ENCODE data around the gene LAPTM4A.

The LAPTM4A gene

GRCh38 chr2:20051532-20052228, at the start of gene LAPTM4A:
TSS of gene LAPTM4A (minus strand) at chr2:20051628. CDS start at chr2:20051520, 108 bp downstream.
- Histone ChIP-seq H3K9me3 (ENCODE audit: severe bottlenecking) (no peaks in the 10 kb centered on the region), H3K27me3 (ENCODE audit: insufficient read depth, low read depth, severe bottlenecking) (no peaks in the 10 kb centered on the region), H3K4me3 (ENCODE audit: low read depth, low read length) (peak within 1 kb of the TSS; percentile 98), H3K36me3 (no peaks in the 10 kb centered on the region; the same call in none of the 2 replicates), H3K27ac (peak within 1 kb of the TSS; percentile 98)
- TF ChIP-seq CTCF (IDR thresholded peaks at IDR 0.05; ENCODE audit: low read depth, low read length): 0 out of 2 replicates have a peak, but pooled peaks have one; percentile 4
- DNase-seq: peak; percentile 100

- Histone ChIP-seq H3K27me3 (ENCODE audit: insufficient read depth, low read depth, severe bottlenecking) (no peaks in the 10 kb centered on the region), H3K4me3 (ENCODE audit: low read depth, low read length) (no peak overlapping the region), H3K9me3 (ENCODE audit: severe bottlenecking) (no peaks in the 10 kb centered on the region), H3K36me3 (no peaks in the 10 kb centered on the region), H3K27ac (no peak overlapping the region)
- no peak for DNase-seq
- no peak for TF ChIP-seq CTCF (IDR thresholded peaks at IDR 0.05; ENCODE audit: low read depth, low read length)
Measured at GRCh38 chr2:20100711-20101110, 49.3 kb upstream of the LAPTM4A start.

GRCh38 chr2:20099780-20100179, 48.4 kb upstream of the LAPTM4A start:
- H3K27me3 ChIP-seq (ENCODE audit: insufficient read depth, low read depth, severe bottlenecking): no peaks in the 10 kb centered on the region
- DNase-seq: no peak
- no peak overlapping the region for H3K27ac ChIP-seq
- H3K4me3 ChIP-seq (ENCODE audit: low read depth, low read length): no peak overlapping the region
- no peaks in the 10 kb centered on the region for H3K9me3 ChIP-seq (ENCODE audit: severe bottlenecking)
- TF ChIP-seq CTCF (IDR thresholded peaks at IDR 0.05; ENCODE audit: low read depth, low read length): no peak
- H3K36me3 ChIP-seq: no peaks in the 10 kb centered on the region

GRCh38 chr2:20097889-20098714, 46.7 kb upstream of the LAPTM4A start:
- Histone ChIP-seq H3K36me3 (no peaks in the 10 kb centered on the region), H3K27me3 (ENCODE audit: insufficient read depth, low read depth, severe bottlenecking) (no peaks in the 10 kb centered on the region), H3K9me3 (ENCODE audit: severe bottlenecking) (no peaks in the 10 kb centered on the region), H3K27ac (no peak overlapping the region), H3K4me3 (ENCODE audit: low read depth, low read length) (no peak overlapping the region)
- TF ChIP-seq CTCF (IDR thresholded peaks at IDR 0.05; ENCODE audit: low read depth, low read length): peak; percentile 99
- DNase-seq: peak; percentile 94

GRCh38 chr2:20095469-20095868, 44.0 kb upstream of the LAPTM4A start:
- H3K9me3 ChIP-seq (ENCODE audit: severe bottlenecking): no peaks in the 10 kb centered on the region
- DNase-seq: no peak
- H3K36me3 ChIP-seq: no peaks in the 10 kb centered on the region
- no peaks in the 10 kb centered on the region for H3K27me3 ChIP-seq (ENCODE audit: insufficient read depth, low read depth, severe bottlenecking)
- H3K27ac ChIP-seq: no peak overlapping the region
- no peak for TF ChIP-seq CTCF (IDR thresholded peaks at IDR 0.05; ENCODE audit: low read depth, low read length)
- H3K4me3 ChIP-seq (ENCODE audit: low read depth, low read length): no peak overlapping the region
